Liver (tissue), 3 donors: ENCODE results near the gene HLCS.

ENCODE experiments used
- FOXA1 ChIP-seq: IDR thresholded peaks from 2 replicates; pipeline ENCODE4 v1.6.1; 2016; ENCODE audit warnings: antibody characterized with exemption
- GABPA ChIP-seq, 2 donors: IDR thresholded peaks in 1 of 2; conservative IDR thresholded peaks in 1 of 2; 2 replicates each; pipeline ENCODE4 v1.6.1; 2016; ENCODE audit warnings: antibody characterized with exemption in 2 of 2, mild to moderate bottlenecking in 1 of 2, moderate library complexity in 1 of 2
- HNF4G ChIP-seq: IDR thresholded peaks from 2 replicates; pipeline ENCODE4 v1.6.1; 2016; ENCODE audit warnings: antibody characterized with exemption
- JUND ChIP-seq, 2 donors: IDR thresholded peaks; 2 replicates each; pipeline ENCODE4 v1.6.1; 2016; ENCODE audit warnings: antibody characterized with exemption in 2 of 2
- RAD21 ChIP-seq, 2 donors: IDR thresholded peaks; 2 replicates each; pipeline ENCODE4 v1.6.1; 2016; ENCODE audit warnings: antibody characterized with exemption in 2 of 2, mild to moderate bottlenecking in 2 of 2
- TAF1 ChIP-seq: conservative IDR thresholded peaks from 2 replicates; pipeline ENCODE4 v1.6.1; 2016; ENCODE audit warnings: antibody characterized with exemption, mild to moderate bottlenecking
- TF ChIP-seq, protein P1 (sequence below): fragments of 150-350 bp; IDR thresholded peaks from 2 replicates; pipeline ENCODE4 v1.5.1; 2017; ENCODE audit warnings: improper control_type of control experiment, low read depth, low read length; ENCODE audit not compliant: missing input control
- TF ChIP-seq, protein P2 (sequence below): IDR thresholded peaks from 2 replicates; pipeline ENCODE4 v1.6.1; 2016; ENCODE audit warnings: antibody characterized with exemption
- TF ChIP-seq, protein P3 (sequence below): IDR thresholded peaks from 2 replicates; pipeline ENCODE4 v1.6.1; 2016; ENCODE audit warnings: antibody characterized with exemption
- donor health status: healthy.
- donor health status: healthy.

DNA sequence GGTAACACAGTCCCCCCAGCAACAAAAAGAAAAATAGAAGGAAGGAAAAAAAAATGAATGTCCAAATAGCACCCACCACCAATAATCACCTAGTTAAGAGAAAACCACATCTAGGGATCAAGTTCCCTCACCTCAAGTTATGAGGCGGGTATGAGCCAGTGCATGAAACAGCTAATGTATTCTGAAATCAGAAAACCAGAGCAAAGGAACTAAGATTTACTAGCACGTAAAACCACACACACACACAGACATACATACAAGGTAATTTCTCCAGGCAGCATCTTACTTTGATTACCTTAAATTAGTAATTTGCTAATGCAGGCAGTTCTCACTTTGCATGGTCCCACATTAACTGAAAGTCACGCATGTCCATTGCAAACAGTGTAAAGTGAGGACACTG lies 109.8 kb downstream of the HLCS start:
- TF ChIP-seq, protein P1, sequence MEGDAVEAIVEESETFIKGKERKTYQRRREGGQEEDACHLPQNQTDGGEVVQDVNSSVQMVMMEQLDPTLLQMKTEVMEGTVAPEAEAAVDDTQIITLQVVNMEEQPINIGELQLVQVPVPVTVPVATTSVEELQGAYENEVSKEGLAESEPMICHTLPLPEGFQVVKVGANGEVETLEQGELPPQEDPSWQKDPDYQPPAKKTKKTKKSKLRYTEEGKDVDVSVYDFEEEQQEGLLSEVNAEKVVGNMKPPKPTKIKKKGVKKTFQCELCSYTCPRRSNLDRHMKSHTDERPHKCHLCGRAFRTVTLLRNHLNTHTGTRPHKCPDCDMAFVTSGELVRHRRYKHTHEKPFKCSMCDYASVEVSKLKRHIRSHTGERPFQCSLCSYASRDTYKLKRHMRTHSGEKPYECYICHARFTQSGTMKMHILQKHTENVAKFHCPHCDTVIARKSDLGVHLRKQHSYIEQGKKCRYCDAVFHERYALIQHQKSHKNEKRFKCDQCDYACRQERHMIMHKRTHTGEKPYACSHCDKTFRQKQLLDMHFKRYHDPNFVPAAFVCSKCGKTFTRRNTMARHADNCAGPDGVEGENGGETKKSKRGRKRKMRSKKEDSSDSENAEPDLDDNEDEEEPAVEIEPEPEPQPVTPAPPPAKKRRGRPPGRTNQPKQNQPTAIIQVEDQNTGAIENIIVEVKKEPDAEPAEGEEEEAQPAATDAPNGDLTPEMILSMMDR = no peak
- TF ChIP-seq, protein P2, sequence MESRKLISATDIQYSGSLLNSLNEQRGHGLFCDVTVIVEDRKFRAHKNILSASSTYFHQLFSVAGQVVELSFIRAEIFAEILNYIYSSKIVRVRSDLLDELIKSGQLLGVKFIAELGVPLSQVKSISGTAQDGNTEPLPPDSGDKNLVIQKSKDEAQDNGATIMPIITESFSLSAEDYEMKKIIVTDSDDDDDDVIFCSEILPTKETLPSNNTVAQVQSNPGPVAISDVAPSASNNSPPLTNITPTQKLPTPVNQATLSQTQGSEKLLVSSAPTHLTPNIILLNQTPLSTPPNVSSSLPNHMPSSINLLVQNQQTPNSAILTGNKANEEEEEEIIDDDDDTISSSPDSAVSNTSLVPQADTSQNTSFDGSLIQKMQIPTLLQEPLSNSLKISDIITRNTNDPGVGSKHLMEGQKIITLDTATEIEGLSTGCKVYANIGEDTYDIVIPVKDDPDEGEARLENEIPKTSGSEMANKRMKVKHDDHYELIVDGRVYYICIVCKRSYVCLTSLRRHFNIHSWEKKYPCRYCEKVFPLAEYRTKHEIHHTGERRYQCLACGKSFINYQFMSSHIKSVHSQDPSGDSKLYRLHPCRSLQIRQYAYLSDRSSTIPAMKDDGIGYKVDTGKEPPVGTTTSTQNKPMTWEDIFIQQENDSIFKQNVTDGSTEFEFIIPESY = no peak
- TF ChIP-seq FOXA1 (no peak), GABPA (IDR thresholded peaks at IDR 0.05 in 1 of 2, conservative IDR thresholded peaks at IDR 0.05 in 1 of 2) (no peak), JUND (IDR thresholded peaks at IDR 0.05) (no peak), TAF1 (no peak), HNF4G (no peak), RAD21 (IDR thresholded peaks at IDR 0.05) (no peak)
- TF ChIP-seq, protein P3, sequence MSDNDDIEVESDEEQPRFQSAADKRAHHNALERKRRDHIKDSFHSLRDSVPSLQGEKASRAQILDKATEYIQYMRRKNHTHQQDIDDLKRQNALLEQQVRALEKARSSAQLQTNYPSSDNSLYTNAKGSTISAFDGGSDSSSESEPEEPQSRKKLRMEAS = no peak
